ENCODE measurements around the gene CRB2.

- no peak for TF ChIP-seq POLR2A (IDR thresholded peaks at IDR 0.05)
- no peak for TF ChIP-seq CTCF (IDR thresholded peaks at IDR 0.05)
Observed at GRCh38 chr9:123425836-123426365, 69.9 kb downstream of the CRB2 start.

All from heart left ventricle (tissue), 13 donors.